Activated CD4-positive, CD25-positive, alpha-beta regulatory T cell (primary cell): Measurements from ENCODE around the gene LEF1.
"Not testable (repeated sequence)": the region's sequence is repeated elsewhere in the genome, so short reads cannot be mapped to it uniquely, and the experiment has no call there.

Source experiments
- DNase-seq, 4 experiments: peaks; one replicate each; lab custom pipeline; 2025; lab: John Stamatoyannopoulos, UW

Gene LEF1

DNA sequence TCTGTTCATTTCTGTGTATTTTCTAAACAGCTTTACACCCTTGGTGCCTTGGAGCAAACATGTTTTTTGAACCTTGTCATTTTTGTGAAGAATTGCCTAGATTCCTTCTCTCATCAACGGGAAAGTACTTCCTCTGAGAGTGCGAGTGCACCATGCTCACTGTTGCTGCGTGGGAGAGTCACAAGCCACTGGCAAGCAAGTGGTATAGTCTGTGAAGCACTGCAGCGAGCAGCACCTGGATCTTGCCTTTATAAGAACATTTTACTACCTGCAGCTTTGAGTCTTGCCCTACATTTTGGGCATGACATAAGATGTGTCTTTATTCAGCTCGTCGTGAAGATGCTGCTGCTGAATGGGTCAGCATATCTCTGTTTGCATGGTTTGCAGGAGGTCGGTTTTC, 134.2 kb downstream of the LEF1 start:
- DNase-seq: no peak

DNA sequence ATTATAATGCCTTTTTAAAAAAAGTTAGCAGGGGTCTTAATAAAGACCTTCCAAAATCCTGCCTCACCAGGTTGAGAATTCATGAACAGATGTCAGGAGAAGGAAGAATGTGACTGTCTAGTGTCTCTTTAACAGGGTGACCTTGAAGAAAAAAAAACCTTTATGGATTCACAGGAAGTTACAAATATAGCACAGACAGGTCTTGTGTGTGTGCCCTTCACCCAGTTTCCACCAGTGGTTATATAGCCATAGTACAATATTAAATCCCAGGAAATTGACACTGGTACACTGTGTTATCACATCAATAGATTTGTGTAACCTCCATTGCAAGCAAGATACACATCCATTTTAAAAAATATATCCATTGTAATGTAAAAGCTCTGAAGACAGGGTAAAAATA, 135.4 kb downstream of the LEF1 start:
- no peak for DNase-seq

DNA sequence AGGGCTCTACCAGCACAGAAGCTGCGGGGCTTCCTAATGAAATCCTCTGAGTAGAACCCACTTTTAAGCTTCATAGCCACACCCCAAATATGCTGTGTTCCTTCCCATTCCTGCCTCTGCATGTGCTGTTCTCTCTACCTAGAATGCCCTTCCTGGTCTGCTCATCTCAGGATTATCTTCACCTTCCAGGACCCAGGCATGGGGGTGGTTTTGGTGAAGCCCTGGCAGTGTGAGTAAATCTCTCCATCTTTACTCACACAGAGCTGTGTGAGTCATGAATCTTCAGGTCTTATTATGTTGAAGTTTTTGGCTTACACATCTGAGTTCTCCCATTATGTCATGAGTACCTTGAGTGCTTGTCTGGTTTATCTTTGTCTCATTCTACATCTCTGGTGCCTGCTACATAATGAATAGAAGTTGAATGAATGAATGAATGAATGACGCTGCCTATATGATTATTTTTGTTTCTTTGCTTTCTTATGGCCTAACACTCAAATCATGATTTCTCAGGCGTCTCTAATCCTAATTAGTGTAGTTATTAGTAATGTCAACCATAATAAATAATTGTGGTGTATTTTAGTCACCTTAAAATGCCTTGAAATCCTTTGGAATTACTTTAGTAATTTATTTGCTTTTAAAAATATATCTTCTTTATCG, 137.2 kb downstream of the LEF1 start:
- peak in 1 of 4 experiments; percentile 2 for DNase-seq

DNA sequence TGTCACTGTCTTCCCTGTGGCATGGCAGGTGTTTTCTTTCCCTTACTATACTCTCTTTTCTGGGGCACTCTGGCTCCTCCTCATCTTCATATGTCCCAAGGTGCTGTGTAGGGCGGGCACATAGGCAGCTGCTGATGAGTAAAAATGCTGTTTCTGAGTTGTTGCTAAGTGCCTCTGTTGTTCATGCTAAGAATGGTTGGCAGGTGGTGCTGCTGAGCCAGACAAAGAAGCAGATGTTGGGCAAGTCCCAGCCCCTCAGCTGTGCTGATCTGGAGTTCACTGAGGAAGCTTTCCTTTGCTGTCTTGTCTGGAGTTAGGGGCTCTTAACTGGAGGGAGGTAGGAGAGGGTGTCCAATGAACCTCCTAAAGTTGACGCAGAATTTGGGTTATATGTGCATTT, 138.4 kb downstream of the LEF1 start:
- DNase-seq: peak; percentile 26 to 44 (median 38)

DNA sequence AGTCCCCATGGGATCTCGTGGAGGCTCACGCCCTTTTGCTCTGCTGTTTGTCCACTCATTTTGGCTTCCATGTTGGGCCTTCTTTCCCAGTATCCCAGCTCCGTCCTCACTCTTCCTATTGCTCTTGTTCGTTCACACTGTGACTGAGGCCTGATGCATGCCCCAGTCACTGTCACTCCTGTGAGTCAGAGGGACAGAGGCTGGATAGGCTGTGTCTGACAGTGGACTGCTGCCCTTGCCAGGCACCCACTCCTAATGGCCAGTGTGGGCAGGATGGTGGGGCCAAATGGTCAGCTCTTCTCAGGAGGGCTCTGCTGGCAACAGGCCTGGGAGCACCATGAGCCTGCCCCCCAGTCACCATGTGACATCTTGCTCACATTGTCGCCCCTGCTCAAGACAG, 139.0 kb downstream of the LEF1 start:
- DNase-seq: no peak

DNA sequence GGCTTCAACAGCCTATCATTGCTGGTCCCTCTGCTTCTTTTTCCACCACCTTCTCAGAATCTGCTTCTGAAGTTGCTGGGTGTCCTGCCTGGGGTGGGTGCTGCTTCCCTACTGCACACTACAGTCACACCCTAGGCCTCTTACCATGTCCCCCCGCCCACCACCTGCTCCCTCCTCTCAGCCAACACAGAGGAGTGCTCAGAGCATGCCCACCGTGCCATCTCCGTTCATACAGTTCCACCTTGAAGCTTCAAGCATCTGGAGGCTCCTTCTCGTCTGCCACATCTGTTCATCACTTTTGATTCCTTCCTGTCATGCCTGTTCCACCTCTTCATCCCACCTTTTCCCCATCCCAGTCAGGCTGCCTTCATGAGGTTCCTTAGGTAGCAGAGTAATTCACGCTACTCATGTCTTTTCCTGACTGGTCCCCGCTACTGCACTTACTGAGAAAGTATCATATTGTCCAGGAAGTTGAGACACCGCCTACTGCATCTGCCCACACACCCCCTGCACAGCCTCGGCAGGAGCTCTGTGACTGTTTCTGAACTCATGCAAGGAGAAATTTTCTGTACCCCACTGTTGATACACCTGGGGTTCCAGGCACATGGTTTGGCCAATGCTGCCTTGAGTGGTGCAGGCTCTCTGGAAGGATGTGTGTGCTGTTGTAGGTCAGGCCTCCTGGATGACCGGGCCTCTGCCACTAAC, 139.6 kb downstream of the LEF1 start:
- DNase-seq: peak in 3 of 4 experiments; percentile 4 to 13 (median 8)

DNA sequence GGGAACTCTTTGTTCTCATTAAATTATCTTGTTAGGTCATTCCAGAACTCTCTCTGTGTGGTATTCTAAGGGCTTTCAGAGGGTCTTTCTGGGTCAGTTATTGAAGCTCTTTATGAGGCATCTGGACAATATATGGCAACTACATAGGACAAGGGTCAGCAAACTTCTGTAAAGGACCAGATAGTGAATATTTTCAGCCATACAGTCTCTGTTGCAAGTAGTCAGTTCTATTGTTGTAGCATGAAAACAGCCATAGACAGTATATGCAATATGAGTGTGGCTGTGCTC, 143.9 kb downstream of the LEF1 start:
- no peak for DNase-seq

DNA sequence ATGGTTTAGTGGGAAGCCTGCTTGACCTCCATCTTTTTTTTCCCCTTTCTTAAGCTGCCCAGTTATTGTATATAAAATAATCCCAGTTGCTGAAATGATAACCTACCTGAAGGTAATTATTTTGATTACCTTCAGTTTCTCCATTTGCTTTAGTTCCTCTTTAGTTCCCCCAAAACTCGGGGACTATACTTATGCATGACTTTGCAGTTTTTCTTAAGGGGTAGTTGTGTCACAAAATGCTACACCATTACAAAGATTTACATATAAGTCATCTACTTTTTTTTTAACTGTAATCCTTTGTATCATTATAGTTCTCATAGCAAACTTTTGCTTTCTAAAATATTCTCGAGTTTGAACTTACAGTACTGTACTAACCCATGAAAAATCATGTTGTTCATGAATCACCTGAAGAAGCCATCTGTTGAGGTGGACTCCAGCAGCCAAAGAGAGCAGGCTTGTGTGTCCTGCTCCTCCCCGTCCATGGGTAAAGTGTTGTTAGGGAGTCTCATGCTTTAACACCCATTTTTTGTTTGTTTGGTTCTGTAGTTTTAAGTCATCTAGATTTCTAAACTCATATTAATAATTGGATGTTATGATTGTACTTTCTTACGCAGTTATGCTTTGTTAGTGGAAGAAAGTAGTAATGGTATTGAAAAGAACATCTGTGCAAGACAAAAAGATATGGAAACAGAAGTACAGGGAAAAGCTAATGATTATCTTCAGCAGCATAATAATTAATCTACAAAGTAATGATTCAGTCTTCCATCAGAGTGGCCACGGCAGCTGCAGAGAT, 144.5 kb downstream of the LEF1 start:
- no peak for DNase-seq

DNA sequence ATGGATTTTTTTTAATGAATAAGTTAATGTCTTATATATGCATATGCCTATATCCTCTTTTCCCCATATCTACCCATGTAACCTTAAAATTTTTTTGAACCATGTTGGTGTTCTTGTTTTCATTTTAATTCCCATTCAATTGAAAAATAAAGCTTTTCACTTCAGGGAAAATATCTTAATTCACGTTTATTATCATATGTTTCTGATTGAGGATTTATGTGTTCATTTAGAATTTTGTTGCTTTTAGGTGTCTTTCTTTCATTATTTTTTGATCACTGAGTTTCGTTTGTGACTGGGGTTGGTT, 149.9 kb downstream of the LEF1 start:
- no peak for DNase-seq

DNA sequence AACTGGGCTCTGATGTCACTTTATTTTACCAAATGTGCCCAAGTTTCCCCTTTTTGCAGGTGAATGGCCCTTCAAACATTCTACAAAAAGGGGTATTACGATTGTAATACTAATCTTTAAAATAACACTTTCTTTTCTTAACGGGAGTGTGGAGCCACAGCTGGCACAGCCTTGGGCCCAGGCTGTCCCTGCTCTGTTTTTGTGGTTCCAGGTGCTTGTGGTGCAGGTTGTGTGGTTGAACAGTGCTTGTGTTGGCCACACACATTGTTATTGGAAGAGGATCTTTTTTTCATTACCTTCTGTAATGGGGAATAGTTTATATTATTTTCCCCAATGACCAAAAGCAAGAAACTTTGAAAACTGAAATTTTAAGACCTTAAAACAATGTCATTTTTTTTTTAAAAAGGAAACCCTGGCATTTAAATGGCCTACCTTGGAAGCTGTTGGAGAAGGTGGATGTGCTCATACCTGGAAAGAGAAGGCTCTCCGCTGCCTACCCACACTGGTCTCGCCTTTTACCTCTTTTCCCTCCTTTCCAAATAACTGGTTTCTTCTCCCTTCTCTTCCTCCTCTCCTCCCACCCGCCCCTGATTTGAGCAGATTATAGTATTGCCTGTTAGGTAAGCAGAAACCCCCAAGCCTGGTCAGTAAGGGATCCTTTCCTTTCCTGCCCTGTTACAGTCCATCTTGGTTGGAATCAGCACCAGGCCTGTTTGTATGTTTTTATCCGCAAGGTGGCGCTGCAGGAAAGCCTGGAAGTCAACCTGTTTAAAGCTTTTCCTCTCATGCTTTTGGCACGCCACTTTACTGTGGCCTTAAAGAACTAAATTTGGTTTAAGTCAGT, 150.5 kb downstream of the LEF1 start:
- DNase-seq: peak; percentile 66 to 87 (median 72)

DNA sequence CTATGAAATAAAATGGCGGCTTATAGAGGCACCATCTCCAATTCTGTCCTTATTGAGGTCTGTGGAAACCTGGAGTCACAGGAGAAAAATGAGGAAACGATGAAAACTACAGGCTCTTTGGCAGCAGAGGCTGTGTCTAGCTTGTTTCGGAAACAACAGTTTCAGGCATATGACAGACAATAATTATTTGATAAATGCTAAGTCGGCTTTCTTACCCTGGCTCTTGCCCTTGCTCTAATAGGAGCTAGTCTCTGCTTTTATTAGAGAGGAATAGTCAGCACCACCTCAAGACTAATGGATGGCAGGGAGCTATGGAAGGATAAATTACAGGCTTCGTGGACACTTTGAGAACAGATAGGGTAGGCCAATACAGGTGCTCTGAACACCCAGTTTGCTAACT, 154.8 kb downstream of the LEF1 start:
- no peak for DNase-seq

DNA sequence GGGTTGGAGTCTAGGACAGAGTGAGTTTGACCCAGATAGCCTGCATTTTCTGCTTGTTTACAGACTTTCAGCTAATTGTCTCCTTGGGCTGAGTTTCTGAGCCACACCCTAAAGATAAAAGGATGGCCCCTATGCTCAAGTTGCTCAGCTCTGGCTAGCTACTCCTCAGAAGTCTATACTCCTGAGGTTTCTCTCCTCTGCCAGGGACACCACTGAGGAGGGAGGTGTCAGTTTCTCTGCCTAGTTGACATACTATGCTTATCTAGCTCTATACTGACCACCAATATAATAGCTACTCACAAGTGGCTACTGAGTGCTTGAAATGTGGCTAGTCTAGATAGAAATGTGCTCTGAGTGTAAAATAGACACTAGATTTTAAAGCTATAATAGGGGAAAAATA, 155.4 kb downstream of the LEF1 start:
- DNase-seq: no peak

DNA sequence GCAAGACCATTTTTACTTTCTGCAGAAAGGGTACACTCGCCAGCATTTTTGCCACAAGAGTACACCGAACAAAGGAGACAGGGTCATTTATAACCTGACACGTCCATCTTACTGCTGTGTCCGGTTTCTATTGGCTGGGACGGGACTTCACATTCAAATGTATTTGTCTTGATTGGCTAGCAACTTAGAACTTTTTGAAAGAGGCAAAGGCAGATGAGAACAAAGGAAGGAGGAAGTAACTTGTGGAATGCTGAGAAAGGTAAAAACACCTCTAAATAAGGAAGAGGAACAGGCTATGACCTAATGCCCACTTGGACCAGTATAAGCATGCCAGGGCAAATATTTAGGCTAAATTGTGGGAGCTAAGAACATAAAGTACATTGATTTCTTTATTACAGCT, 156.3 kb downstream of the LEF1 start:
- not testable (repeated sequence) for DNase-seq

DNA sequence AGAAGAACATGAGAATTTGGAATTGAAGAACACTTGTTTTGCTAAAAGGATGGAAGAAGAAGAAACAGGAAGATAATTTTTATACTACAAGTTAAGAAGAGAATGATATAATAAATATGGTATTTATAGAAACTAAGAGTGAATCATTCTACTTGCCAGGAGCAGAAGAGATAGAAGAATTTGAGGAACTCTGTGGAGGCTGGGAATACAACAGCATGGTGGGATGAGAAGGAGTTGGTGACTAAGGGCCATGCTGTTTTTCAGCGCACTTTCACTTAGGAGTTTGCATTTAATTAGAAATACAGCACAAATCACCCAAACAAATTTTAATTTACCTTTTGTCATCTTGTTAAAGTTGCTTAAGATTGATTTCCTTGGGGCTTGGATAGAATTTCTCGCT, 158.6 kb downstream of the LEF1 start:
- no peak for DNase-seq

DNA sequence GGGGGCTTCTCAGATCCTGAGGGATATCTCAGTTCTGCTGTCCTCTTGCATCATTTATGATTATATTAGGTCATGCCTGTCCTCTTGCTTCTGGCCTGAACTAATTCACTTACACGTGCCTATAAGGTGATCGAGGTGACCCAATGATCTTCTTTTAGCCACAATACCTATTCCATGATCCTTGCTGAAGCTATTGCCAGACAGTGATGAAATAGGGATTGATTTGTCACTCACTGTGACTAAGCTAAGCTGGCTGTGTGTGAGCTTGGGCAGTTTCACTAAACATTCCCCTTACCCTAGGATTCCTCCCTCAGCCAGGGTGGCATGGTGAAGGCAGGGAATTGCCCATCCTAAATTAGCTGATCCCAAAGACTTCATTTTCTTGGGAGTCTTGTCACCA, 160.0 kb downstream of the LEF1 start:
- no peak for DNase-seq

DNA sequence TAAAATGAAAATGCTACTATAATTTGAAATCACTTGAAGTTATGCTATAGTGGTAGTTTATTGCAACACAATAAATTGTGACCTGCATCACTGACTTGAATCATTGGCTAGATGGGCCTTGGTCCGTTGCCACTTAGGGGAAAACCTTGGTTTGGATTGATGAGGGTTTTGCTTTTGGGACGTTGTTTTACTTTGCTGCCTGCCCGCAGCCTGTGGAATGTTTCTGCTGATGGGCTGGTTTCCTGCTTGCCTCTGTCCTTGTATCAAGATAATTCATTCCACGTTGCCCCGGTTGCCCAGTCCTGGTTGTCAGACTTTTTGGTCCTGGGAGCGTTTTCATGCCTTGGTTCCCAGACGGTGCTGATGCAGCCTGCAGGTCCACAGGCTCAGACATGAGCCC, 160.7 kb downstream of the LEF1 start:
- no peak for DNase-seq

DNA sequence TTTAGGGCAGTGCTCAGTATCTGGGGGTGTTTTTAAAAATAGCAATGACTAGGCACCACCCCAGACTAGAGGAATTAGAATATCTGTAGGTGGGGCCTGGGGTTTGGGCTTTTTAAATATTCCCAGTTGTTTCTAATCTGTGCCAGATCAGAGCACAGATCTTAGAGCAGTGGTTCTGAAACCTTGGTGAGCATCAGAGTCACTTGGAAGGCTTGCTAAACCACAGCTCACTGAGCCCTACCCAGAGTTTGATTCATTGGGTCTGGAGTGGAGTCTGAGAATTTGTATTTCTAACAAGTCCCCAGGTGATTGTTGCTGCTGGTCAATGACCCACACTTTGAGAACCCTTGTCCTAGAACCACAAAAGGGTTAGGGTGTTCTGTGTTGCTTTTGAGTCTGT, 162.4 kb downstream of the LEF1 start:
- DNase-seq: no peak

DNA sequence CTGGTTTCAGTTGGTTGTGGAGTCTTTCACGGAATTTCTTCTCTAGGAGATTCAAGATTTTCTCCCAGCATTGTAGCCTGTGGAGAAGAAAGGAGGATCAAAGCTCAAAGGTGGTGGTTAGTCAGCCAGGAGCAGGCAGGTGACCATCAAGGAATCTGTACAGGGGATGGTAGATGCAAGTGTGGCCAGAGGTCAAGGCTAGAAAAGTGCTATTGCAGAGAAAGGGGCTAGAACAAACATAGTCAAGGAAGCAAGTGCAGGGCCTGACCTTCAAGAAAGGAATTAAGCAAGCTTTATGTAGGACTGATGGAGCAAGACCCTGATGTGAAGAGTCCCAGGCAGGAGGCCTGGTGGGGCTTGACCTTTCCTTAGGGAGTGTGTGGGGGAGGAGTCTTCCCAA, 162.9 kb downstream of the LEF1 start:
- DNase-seq: no peak

DNA sequence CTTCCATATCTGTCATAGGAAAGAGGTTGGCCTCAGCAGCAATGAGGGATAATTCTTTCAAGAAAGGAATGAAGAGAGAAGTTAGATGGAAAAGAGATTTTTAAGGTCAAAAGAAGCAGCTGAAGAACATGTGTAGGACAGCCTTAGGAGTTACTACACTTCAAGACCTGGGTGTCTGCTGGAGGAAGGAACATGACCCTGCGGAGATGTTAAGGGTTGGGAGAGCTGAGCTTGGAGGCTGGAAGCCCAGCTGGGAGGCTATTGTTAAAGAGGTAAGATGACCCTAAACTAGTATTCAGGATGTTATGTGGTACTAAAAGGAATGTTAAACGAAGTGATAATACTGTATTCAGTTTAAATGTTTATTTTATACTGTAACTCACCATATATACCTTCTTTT, 164.1 kb downstream of the LEF1 start:
- DNase-seq: no peak

DNA sequence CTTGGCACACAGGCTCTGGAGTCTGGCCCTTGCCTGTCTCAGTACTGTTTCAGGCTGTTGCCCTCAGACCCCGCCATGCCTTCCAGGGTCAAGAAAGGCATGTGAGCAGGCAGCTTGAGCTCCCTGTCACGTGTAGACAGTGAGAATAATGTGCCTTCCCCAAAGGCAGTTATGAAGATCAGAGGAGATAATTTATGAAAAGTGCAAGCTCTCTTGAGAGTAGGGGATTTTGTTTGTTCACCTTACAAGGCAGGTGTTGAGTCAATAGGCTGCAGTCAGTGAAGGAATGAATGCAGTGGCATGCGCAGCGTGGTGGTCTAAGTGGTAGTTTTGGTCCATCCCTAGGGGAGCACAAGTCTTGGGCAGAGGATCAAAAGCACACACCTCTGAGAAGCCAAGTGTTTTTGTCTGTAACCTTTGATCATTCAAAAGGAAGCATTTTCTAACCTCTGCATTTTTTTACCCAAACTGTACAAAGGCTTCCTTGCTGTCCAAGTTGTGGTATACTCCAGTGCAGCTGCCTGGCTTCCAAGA, 164.7 kb downstream of the LEF1 start:
- no peak for DNase-seq

DNA sequence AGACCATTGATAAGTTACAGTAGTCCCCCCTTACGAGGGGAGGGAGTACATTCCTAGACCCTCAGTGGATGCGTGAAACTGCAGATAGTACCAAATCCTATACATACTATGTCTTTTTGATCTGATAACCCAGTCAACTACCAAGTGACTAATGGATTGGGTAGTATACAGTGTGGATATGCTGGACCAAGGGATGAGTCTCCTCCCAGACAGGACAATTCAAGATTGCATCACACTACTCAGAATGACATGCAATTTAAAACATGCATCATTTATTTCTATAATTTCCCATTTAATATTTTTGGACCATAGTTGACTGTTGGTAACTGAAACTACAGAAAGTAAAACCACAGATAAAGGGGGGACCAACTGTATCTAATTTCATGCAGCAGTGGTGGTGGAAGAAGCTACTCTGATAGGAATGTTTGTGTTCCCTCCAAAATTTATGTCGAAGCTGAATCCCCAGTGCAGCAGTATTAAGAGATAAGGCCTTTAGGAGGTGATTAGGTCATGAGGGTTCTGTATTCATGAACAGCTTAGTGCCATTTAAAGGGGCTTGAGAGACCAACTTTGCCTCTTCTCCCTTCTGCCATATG, 167.1 kb downstream of the LEF1 start:
- no peak for DNase-seq

DNA sequence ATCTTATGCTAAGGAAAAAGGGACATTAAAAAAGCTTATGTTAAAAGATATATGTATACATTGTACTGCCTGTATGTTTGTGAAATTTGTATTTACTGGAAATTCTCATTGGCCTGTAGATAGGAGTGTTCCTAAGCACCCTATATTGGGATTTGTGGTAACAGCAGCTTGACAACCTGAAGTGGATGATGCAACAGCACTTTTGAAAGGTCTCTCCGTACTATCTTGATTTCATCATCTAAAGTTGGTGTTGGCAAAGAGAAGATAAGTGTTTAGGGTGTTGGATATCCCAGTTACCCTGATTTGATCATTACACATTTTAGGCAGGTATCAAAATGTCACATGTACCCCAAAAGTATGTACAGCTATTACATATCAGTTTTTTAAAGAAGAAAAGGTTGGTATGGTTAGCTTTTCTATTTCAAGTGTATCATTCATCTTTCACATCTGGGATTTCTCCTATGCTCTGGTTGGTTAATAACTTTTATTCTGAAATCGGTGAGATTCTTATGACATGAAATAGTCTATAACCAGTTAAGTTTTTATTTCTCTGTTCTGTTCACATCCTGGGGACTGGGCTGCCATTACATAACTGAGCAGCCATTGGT, 168.7 kb downstream of the LEF1 start:
- no peak for DNase-seq
